Ureter (tissue), 1 donor: ENCODE results near the gene LEMD1. TPM values are rescaled to one million over a fixed set of nuclear protein-coding genes. Genes with fewer than 3 reads are reported as not detected.
"Not testable (repeated sequence)": the region's sequence is repeated elsewhere in the genome, so short reads cannot be mapped to it uniquely, and the experiment has no call there.

ENCODE experiments used
- DNase-seq: peaks from one replicate; pipeline ENCODE4 v3.0.0-alpha.2; 2020; ENCODE audit warnings: low spot score
- total RNA-seq: library from RNA; stranded (reverse); gene quantifications from one replicate; pipeline ENCODE4 v1.2.4, GENCODE V29; 2023
- donor health status: DM: yes; HTN: yes; CAD: no.

LEMD1 gene
- total RNA-seq, 1 donor from 2014 or later: not detected

DNA sequence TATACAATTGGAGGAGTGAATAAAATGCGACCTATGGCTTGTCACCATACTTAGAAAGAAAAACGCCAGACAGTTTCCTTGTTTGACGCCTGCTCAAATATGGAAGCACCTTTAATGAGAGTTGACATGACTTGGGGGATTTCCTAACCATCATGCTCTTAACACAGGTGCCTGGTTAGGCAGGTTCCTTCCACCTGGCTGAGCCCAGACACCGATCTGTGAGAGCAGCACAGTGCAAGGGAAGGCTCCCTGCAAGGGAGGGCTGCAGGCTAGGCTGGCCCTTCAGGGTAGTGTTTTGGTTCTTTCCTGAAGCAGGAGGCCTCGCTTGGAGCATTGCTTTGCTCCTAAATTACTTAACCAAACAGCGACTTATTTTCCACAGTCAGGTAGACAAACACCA is 40.6 kb downstream of the LEMD1 start:
- no peak for DNase-seq

- DNase-seq: no peak
Observed at GRCh38 chr1:205380882-205381281, 41.0 kb downstream of the LEMD1 start.

- no peak for DNase-seq
Observed at GRCh38 chr1:205379056-205379455, 42.8 kb downstream of the LEMD1 start.

GRCh38 chr1:205377355-205377754 is 44.5 kb downstream of the LEMD1 start:
- no peak for DNase-seq

DNA sequence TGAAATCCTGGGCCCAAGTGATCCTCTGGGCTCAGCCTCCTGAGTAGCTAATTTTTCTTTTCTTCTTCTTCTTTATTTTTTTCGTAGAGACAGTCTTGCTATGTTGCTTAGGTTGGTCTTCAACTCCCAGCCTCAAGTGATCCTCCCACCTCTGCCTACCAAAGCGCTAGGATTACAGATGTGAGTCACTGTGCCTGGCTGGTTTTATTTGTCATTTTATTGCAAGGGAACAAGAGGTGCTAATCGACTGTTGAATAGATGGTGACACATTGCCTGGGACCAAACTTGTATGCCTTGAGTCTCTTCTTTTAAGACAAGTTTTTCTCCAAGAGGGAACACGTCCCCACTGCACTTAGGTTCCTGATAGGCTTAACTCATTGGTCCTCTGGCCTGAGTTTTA is 45.1 kb downstream of the LEMD1 start:
- no peak for DNase-seq

GRCh38 chr1:205375835-205376545 is 45.9 kb downstream of the LEMD1 start:
- DNase-seq: no peak

- no peak for DNase-seq
Observed at GRCh38 chr1:205374210-205375078, 47.4 kb downstream of the LEMD1 start.

DNA sequence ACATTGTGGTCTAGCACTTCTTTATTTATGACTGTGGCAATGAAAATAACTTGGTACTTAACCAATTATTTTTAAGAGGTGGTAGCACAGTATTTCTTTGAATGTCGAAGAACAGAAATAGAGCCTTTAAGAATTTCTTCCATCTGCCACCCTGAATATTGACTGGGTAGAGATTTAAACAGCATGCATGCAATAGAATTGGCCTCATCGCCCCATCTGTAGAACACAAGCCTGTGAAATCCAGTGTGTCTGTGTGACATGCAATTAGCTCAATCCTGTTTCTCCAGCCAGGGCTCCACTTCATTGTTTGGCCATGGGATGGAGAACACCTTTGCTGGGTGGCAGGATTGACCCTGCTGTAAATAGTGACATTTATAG is 48.1 kb downstream of the LEMD1 start:
- no peak for DNase-seq

GRCh38 chr1:205373022-205373797 is 48.6 kb downstream of the LEMD1 start:
- DNase-seq: no peak

DNA sequence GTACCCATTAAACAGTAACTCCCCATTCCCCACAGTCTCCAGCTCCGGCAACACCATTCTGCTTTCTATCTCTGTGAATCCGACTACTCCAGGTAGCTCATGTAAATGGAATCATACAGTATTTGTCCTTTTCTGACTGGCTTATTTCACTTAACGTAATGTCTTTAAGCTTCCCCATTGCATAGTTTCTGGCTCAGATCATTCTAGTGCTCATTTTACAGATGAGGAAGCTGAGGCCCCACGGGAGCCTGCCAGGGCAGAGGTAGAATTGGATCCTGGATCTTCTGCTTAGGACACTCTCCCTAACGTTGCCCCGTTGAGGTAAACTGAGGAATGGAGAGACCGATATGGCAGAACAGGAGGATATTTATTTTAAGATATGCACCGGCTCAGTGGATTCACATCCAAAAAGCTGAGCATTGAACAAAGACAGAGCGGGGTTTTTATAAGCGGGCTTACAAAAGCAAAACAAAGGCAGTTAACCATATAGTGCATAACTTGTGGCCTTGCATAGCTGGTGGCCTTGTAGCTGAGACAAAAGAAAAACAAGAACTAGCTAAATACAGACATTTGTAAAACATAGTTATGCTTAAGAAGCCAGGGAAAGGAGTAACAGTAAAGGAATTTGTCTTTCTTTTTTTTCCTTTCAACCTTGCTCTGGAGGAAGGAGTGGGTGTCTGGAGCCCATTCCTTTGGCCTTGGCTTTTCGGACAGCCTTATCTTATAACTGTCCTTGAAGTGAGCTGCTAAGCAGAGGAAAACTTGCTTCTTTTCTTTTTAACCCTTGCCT is 49.8 kb downstream of the LEMD1 start:
- no peak for DNase-seq

DNA sequence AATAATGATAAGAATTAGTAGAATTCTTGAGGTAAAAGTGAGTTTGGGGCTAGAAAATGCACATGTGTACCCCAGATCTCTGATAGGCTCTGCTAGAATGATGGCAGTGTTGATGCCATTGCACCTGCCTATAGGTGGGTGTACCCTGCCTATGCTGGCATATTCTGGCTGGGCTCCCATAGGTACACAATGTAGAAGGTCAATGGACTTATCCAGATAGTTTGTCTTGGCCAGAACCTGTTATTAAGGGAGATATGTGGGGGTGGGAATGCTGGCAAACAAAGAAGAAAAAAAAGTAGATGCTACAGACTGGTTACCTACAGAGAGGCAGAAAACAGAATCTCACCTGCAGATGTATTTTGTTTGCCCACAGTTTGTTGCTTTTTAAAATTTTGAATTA is 51.1 kb downstream of the LEMD1 start:
- no peak for DNase-seq

- DNase-seq: no peak
Observed at GRCh38 chr1:205369701-205370123, 52.1 kb downstream of the LEMD1 start.

DNA sequence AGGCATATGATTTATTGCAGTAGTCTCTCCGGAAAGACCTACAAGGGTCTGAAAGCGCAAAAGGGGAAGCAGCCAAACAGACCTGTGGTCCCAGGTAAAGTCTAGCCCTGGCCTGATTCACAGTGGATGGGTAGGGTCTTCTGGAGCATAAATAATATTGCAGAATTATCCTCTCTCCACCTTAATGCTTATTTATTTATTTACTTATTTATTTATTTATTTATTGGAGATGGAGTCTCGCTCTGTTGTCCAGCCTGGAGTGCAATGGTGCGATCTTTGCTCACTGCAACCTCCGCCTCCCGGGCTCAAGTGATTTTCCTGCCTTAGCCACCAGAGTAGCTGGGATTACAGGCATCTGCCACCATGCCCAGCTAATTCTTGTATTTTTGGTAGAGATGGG is 53.4 kb downstream of the LEMD1 start:
- no peak for DNase-seq

GRCh38 chr1:205365945-205366463 is 55.9 kb downstream of the LEMD1 start:
- no peak for DNase-seq

DNA sequence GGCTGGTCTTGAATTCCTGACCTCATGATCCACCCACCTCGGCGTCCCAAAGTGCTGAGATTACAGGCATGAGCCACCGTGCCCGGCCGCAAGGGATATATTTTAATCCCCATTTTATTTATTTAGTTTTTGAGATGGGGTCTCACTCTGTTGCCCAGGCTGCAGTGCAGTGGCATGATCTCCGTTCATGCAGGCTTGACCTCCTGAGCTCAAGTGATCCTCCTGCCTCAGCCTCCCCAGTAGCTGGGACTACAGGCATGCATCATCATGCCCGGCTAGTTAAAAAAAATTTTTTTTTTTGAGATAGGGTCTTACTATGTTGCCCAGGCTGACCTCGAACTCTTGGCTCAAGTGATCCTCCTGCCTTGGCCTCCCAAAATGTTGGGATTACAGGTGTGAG is 56.8 kb downstream of the LEMD1 start:
- DNase-seq: not testable (repeated sequence)

GRCh38 chr1:205360891-205361290 is 61.0 kb downstream of the LEMD1 start:
- no peak for DNase-seq

DNA sequence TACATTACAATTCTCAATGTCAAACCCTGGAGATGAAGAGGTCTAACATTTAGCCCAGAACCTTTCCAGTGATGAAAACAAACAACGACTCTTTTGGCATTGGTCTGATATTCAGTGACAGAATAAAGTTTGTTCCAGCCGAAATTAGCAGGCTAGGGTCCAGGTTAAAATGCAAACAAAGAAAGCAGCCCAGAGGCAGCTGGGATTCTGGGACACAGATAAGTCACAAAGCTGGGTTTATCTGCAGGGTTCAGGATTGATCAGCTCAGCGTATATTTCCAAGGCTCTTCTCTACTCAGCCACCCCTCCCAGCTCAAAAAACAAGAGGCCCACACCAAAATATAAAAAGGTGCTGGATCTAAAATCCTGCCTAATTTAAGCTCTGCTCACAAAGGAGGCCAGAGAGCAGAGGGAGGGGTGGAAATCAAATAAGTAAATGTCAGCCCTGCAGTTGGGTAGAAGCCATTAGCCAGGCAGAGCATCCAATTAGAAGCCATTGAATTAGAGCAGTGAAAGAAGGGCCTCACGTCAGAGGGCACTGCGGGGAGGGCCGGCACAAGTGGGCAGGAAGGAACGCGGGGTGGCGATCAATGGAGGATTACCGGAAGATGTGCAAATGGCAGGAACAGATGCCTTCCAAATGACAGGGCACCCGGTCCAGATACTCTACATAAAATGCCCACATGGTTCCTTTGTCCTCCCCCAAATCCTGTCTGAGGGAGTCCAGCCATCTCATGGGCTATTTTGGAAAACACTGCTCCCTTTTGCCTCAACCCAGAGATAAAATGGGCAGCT is 61.9 kb downstream of the LEMD1 start:
- DNase-seq: no peak

GRCh38 chr1:205358579-205358978 is 63.3 kb downstream of the LEMD1 start:
- DNase-seq: no peak

- DNase-seq: no peak
Observed at GRCh38 chr1:205357567-205357966, 64.3 kb downstream of the LEMD1 start.

GRCh38 chr1:205356440-205357139 is 65.3 kb downstream of the LEMD1 start, which contains the start of gene KLHDC8A:
Gene KLHDC8A (minus strand): TSS chr1:205356922. CDS start chr1:205343604, 13,318 bp downstream.
- no peak for DNase-seq
